Activated CD4-positive, alpha-beta memory T cell treated with anti-CD3 and anti-CD28 coated beads, Interleukin-2, amount 10 ng/mL, durations not matched to agents 7 days and 5 days (primary cell): ENCODE results near the gene ZNF511. TPM values are rescaled to one million over a fixed set of nuclear protein-coding genes. Genes with fewer than 3 reads are reported as not detected.

Source experiments
- CTCF ChIA-PET: fragments of 350-600 bp; sonication (Branson Sonifier 250); formaldehyde crosslinking; loops from one replicate; lab custom pipeline; 2021; ENCODE audit warnings: antibody characterized with exemption, inconsistent platforms; lab: Charles Lee
- POLR2A ChIA-PET: fragments of 350-600 bp; sonication (Branson Sonifier 250); formaldehyde crosslinking; loops from one replicate; lab custom pipeline; 2021; ENCODE audit warnings: antibody characterized with exemption; lab: Charles Lee
- DNase-seq: peaks from one replicate; pipeline ENCODE4 v3.0.0-alpha.2; 2020
- H3K27ac Mint-ChIP-seq: one replicate; pipeline ENCODE4 v1.8.0; 2021; ENCODE audit warnings: mild to moderate bottlenecking, mixed read lengths
- H3K27me3 Mint-ChIP-seq: one replicate; pipeline ENCODE4 v1.8.0; 2021; ENCODE audit warnings: mixed read lengths
- H3K36me3 Mint-ChIP-seq: one replicate; pipeline ENCODE4 v1.8.0; 2021; ENCODE audit warnings: low read depth, mixed read lengths
- H3K4me1 Mint-ChIP-seq: one replicate; pipeline ENCODE4 v1.8.0; 2021; ENCODE audit warnings: mixed read lengths
- H3K4me3 Mint-ChIP-seq: one replicate; pipeline ENCODE4 v1.8.0; 2021; ENCODE audit warnings: mild to moderate bottlenecking, mixed read lengths
- H3K9me3 Mint-ChIP-seq: one replicate; pipeline ENCODE4 v1.8.0; 2021; ENCODE audit warnings: mixed read lengths
- total RNA-seq, 2 experiments: library from RNA; stranded (reverse); gene quantifications; one replicate each; pipeline ENCODE4 v1.2.3, GENCODE V29; 2021

The ZNF511 gene
- total RNA-seq, 2 experiments from 2014 or later: 45.7 to 52.7 TPM

- Mint-ChIP-seq H3K4me3 (no peak overlapping the region), H3K4me1 (no peaks in the 10 kb centered on the region), H3K36me3 (peaks cover 48% of the 10 kb centered on the region), H3K9me3 (no peaks in the 10 kb centered on the region), H3K27me3 (no peaks in the 10 kb centered on the region), H3K27ac (no peak overlapping the region)
- CTCF ChIA-PET: no interaction called here
- POLR2A ChIA-PET: no interaction called here
- no peak for DNase-seq
Observed at GRCh38 chr10:133285217-133285616, 23.5 kb upstream of the ZNF511 start.

- Mint-ChIP-seq H3K36me3 (peaks cover 51% of the 10 kb centered on the region), H3K9me3 (no peaks in the 10 kb centered on the region), H3K4me3 (no peak overlapping the region), H3K4me1 (no peaks in the 10 kb centered on the region), H3K27ac (no peak overlapping the region), H3K27me3 (no peaks in the 10 kb centered on the region)
- DNase-seq: no peak
- ChIA-PET CTCF (interaction anchor here (0.7 to 2.3 kb wide), 2 partner anchors 11 to 21 kb away, joined by 3 to 5 read pairs; no protein-coding TSS in a partner anchor), POLR2A (no interaction called here)
Observed at GRCh38 chr10:133286366-133286765, 22.3 kb upstream of the ZNF511 start.

GRCh38 chr10:133287832-133288500, 20.7 kb upstream of the ZNF511 start:
- ChIA-PET POLR2A (no interaction called here), CTCF (interaction anchor here (0.6 to 2.3 kb wide), 2 partner anchors 13 to 19 kb away, joined by 3 to 5 read pairs; no protein-coding TSS in a partner anchor)
- no peaks in the 10 kb centered on the region for H3K4me1 Mint-ChIP-seq
- no peaks in the 10 kb centered on the region for H3K9me3 Mint-ChIP-seq
- peaks cover 47% of the 10 kb centered on the region for H3K36me3 Mint-ChIP-seq
- no peak overlapping the region for H3K4me3 Mint-ChIP-seq
- H3K27me3 Mint-ChIP-seq: no peaks in the 10 kb centered on the region
- no peak overlapping the region for H3K27ac Mint-ChIP-seq
- no peak for DNase-seq

- no peaks in the 10 kb centered on the region for H3K27me3 Mint-ChIP-seq
- H3K27ac Mint-ChIP-seq: no peak overlapping the region
- H3K36me3 Mint-ChIP-seq: peaks cover 54% of the 10 kb centered on the region
- no peaks in the 10 kb centered on the region for H3K4me1 Mint-ChIP-seq
- no peak for DNase-seq
- ChIA-PET CTCF (no interaction called here), POLR2A (no interaction called here)
- H3K9me3 Mint-ChIP-seq: no peaks in the 10 kb centered on the region
- no peak overlapping the region for H3K4me3 Mint-ChIP-seq
Observed at GRCh38 chr10:133289761-133290160, 19.0 kb upstream of the ZNF511 start.

- ChIA-PET CTCF (interaction anchor here (0.6 to 1.9 kb wide), 2 partner anchors 14 to 66 kb away, joined by 3 to 7 read pairs; no protein-coding TSS in a partner anchor), POLR2A (interaction anchor here (1.5 kb wide), 1 partner anchor 15 kb away, joined by 4 read pairs; no protein-coding TSS in a partner anchor)
- Mint-ChIP-seq H3K27ac (no peak overlapping the region), H3K27me3 (no peaks in the 10 kb centered on the region), H3K36me3 (peaks cover 51% of the 10 kb centered on the region), H3K4me1 (no peaks in the 10 kb centered on the region), H3K4me3 (no peak overlapping the region), H3K9me3 (no peaks in the 10 kb centered on the region)
- no peak for DNase-seq
Observed at GRCh38 chr10:133292919-133293809, 15.6 kb upstream of the ZNF511 start.

GRCh38 chr10:133293810-133294119, 14.9 kb upstream of the ZNF511 start:
- peaks cover 55% of the 10 kb centered on the region for H3K36me3 Mint-ChIP-seq
- ChIA-PET CTCF (interaction anchor here (1.9 kb wide), 1 partner anchor 14 kb away, joined by 7 read pairs; no protein-coding TSS in a partner anchor), POLR2A (interaction anchor here (1.5 kb wide), 1 partner anchor 15 kb away, joined by 4 read pairs; no protein-coding TSS in a partner anchor)
- DNase-seq: no peak
- no peaks in the 10 kb centered on the region for H3K27me3 Mint-ChIP-seq
- no peak overlapping the region for H3K27ac Mint-ChIP-seq
- no peaks in the 10 kb centered on the region for H3K9me3 Mint-ChIP-seq
- H3K4me1 Mint-ChIP-seq: no peaks in the 10 kb centered on the region
- no peak overlapping the region for H3K4me3 Mint-ChIP-seq

- Mint-ChIP-seq H3K27me3 (no peaks in the 10 kb centered on the region), H3K4me1 (no peaks in the 10 kb centered on the region), H3K36me3 (peaks cover 56% of the 10 kb centered on the region), H3K27ac (no peak overlapping the region), H3K4me3 (no peak overlapping the region), H3K9me3 (no peaks in the 10 kb centered on the region)
- POLR2A ChIA-PET: interaction anchor here (1.5 kb wide), 1 partner anchor 16 kb away, joined by 4 read pairs; no protein-coding TSS in a partner anchor
- CTCF ChIA-PET: interaction anchor here (1.9 kb wide), 1 partner anchor 13 kb away, joined by 7 read pairs; no protein-coding TSS in a partner anchor
- no peak for DNase-seq
Observed at GRCh38 chr10:133294189-133294588, 14.5 kb upstream of the ZNF511 start.

- DNase-seq: no peak
- Mint-ChIP-seq H3K36me3 (peaks cover 60% of the 10 kb centered on the region), H3K9me3 (no peaks in the 10 kb centered on the region), H3K4me1 (no peaks in the 10 kb centered on the region), H3K27me3 (no peaks in the 10 kb centered on the region), H3K4me3 (no peak overlapping the region), H3K27ac (no peak overlapping the region)
- ChIA-PET POLR2A (no interaction called here), CTCF (no interaction called here)
Observed at GRCh38 chr10:133295426-133296320, 13.0 kb upstream of the ZNF511 start.

GRCh38 chr10:133297504-133297903, 11.2 kb upstream of the ZNF511 start:
- H3K4me3 Mint-ChIP-seq: no peak overlapping the region
- no peaks in the 10 kb centered on the region for H3K27me3 Mint-ChIP-seq
- H3K4me1 Mint-ChIP-seq: no peaks in the 10 kb centered on the region
- H3K27ac Mint-ChIP-seq: no peak overlapping the region
- no peaks in the 10 kb centered on the region for H3K9me3 Mint-ChIP-seq
- ChIA-PET POLR2A (no interaction called here), CTCF (no interaction called here)
- DNase-seq: no peak
- peaks cover 62% of the 10 kb centered on the region for H3K36me3 Mint-ChIP-seq

- POLR2A ChIA-PET: interaction anchor here (1.2 kb wide), 1 partner anchor 9 kb away, joined by 3 read pairs; no protein-coding TSS in a partner anchor
- no peak for DNase-seq
- no peaks in the 10 kb centered on the region for H3K9me3 Mint-ChIP-seq
- H3K4me1 Mint-ChIP-seq: no peaks in the 10 kb centered on the region
- CTCF ChIA-PET: interaction anchor here (0.9 kb wide), 1 partner anchor 20 kb away, joined by 3 read pairs; no protein-coding TSS in a partner anchor
- H3K27me3 Mint-ChIP-seq: no peaks in the 10 kb centered on the region
- H3K27ac Mint-ChIP-seq: no peak overlapping the region
- H3K36me3 Mint-ChIP-seq: peaks cover 60% of the 10 kb centered on the region
- H3K4me3 Mint-ChIP-seq: no peak overlapping the region
Observed at GRCh38 chr10:133298466-133298865, 10.2 kb upstream of the ZNF511 start.

- H3K4me3 Mint-ChIP-seq: no peak overlapping the region
- no peak overlapping the region for H3K27ac Mint-ChIP-seq
- peaks cover 2% of the 10 kb centered on the region for H3K4me1 Mint-ChIP-seq
- no peak for DNase-seq
- H3K36me3 Mint-ChIP-seq: peaks cover 54% of the 10 kb centered on the region
- POLR2A ChIA-PET: interaction anchor here (1.2 kb wide), 1 partner anchor 8 kb away, joined by 3 read pairs; no protein-coding TSS in a partner anchor
- no peaks in the 10 kb centered on the region for H3K27me3 Mint-ChIP-seq
- CTCF ChIA-PET: interaction anchor here (1.4 kb wide), 1 partner anchor 21 kb away, joined by 3 read pairs; no protein-coding TSS in a partner anchor
- no peaks in the 10 kb centered on the region for H3K9me3 Mint-ChIP-seq
Observed at GRCh38 chr10:133299224-133299623, 9.5 kb upstream of the ZNF511 start.

GRCh38 chr10:133299738-133300137, 9.0 kb upstream of the ZNF511 start:
- H3K27ac Mint-ChIP-seq: no peak overlapping the region
- no peaks in the 10 kb centered on the region for H3K9me3 Mint-ChIP-seq
- peaks cover 49% of the 10 kb centered on the region for H3K36me3 Mint-ChIP-seq
- ChIA-PET POLR2A (interaction anchor here (0.8 to 1.2 kb wide), 2 partner anchors 8 to 21 kb away, joined by 3 read pairs; no protein-coding TSS in a partner anchor), CTCF (interaction anchor here (0.5 to 1.4 kb wide), 2 partner anchors 21 to 104 kb away, joined by 3 read pairs; no protein-coding TSS in a partner anchor)
- no peaks in the 10 kb centered on the region for H3K27me3 Mint-ChIP-seq
- DNase-seq: no peak
- peaks cover 5% of the 10 kb centered on the region for H3K4me1 Mint-ChIP-seq
- no peak overlapping the region for H3K4me3 Mint-ChIP-seq
